PC-3 (cell line): Measurements from ENCODE around the gene CPS1. TPM values are rescaled to one million over a fixed set of nuclear protein-coding genes. Genes with fewer than 3 reads are reported as not detected.

ENCODE experiments used
- ATAC-seq: fragments of 200-7000 bp; cut with Tn5 transposase; 2 replicates; pipeline ENCODE4 v1.9.1; 2020; ENCODE audit warnings: mild to moderate bottlenecking, moderate library complexity
- BruUV-seq: library from RNA; stranded (reverse); fragments of 400-500 nt; replicated peaks from 2 replicates; lab custom pipeline; 2021; lab: Mats Ljungman, UMichigan
- CTCF ChIA-PET: fragments of 300-600 bp; sonication (Branson Sonifier 250); formaldehyde crosslinking; loops from one replicate; lab custom pipeline; 2022; ENCODE audit warnings: antibody characterized with exemption; lab: Charles Lee
- POLR2A ChIA-PET: fragments of 300-600 bp; sonication (Branson Sonifier 250); formaldehyde crosslinking; loops from one replicate; lab custom pipeline; 2022; ENCODE audit warnings: antibody characterized with exemption; ENCODE audit not compliant: unreplicated experiment; lab: Charles Lee
- DNase-seq: peaks from one replicate; pipeline ENCODE4 v3.0.0-alpha.2; 2015
- H2AFZ ChIP-seq: fragments of 300-600 bp; sonication (generic); 2 replicates; pipeline ENCODE4 v1.6.0; 2016; ENCODE audit warnings: antibody characterized with exemption, low read length
- H3F3A ChIP-seq: fragments of 300-600 bp; sonication (generic); one replicate; pipeline ENCODE4 v1.6.0; 2017; ENCODE audit warnings: antibody characterized with exemption, low read length, control low read depth, mild to moderate bottlenecking; ENCODE audit not compliant: unreplicated experiment
- H3K27ac ChIP-seq: fragments of 300-600 bp; sonication (generic); 2 replicates; pipeline ENCODE4 v1.5.1; 2016; ENCODE audit warnings: mild to moderate bottlenecking, low read length
- H3K27me3 ChIP-seq: fragments of 300-600 bp; sonication (generic); 2 replicates; pipeline ENCODE4 v1.6.1; 2016; ENCODE audit warnings: low read length, mixed read lengths
- H3K36me3 ChIP-seq: fragments of 300-600 bp; sonication (generic); 2 replicates; pipeline ENCODE4 v1.6.1; 2016; ENCODE audit warnings: low read depth, mixed run types, low read length, mixed read lengths
- H3K4me1 ChIP-seq: fragments of 300-600 bp; sonication (generic); 2 replicates; pipeline ENCODE4 v1.5.1; 2016; ENCODE audit warnings: low read length; ENCODE audit not compliant: insufficient read depth
- H3K4me2 ChIP-seq: fragments of 300-600 bp; sonication (generic); 2 replicates; pipeline ENCODE4 v1.6.0; 2016; ENCODE audit warnings: low read length
- H3K4me3 ChIP-seq: fragments of 300-600 bp; sonication (generic); 2 replicates; pipeline ENCODE4 v1.5.1; 2016; ENCODE audit warnings: mild to moderate bottlenecking, low read length, mixed read lengths
- H3K79me2 ChIP-seq: fragments of 300-600 bp; sonication (generic); 2 replicates; pipeline ENCODE4 v1.6.1; 2017; ENCODE audit warnings: low read length, mixed read lengths
- H3K9ac ChIP-seq: fragments of 300-600 bp; sonication (generic); 2 replicates; pipeline ENCODE4 v1.6.0; 2016; ENCODE audit warnings: mild to moderate bottlenecking, low read length
- H3K9me2 ChIP-seq: fragments of 300-600 bp; sonication (generic); replicated peaks from 2 replicates; pipeline ENCODE4 v1.6.1; 2016; ENCODE audit warnings: mixed run types, low read length, mixed read lengths
- H3K9me3 ChIP-seq: fragments of 300-600 bp; sonication (generic); 2 replicates; pipeline ENCODE4 v1.6.1; 2016; ENCODE audit warnings: low read length, mixed read lengths
- H4K20me1 ChIP-seq: fragments of 300-600 bp; sonication (generic); 2 replicates; pipeline ENCODE4 v1.6.1; 2016; ENCODE audit warnings: low read length, mixed read lengths
- CTCF ChIP-seq: fragments of 300-600 bp; sonication (generic); conservative IDR thresholded peaks from 2 replicates; pipeline ENCODE4 v1.5.1; 2017; ENCODE audit warnings: antibody characterized with exemption, low read depth, mild to moderate bottlenecking, low read length
- EZH2 ChIP-seq: fragments of 300-600 bp; sonication (generic); IDR thresholded peaks from one replicate; pipeline ENCODE4 v1.6.1; 2017; ENCODE audit warnings: antibody characterized with exemption, mild to moderate bottlenecking, low read length; ENCODE audit not compliant: unreplicated experiment
- EZH2phosphoT487 ChIP-seq: fragments of 300-600 bp; sonication (generic); IDR thresholded peaks from 2 replicates; pipeline ENCODE4 v1.6.1; 2018; ENCODE audit warnings: mild to moderate bottlenecking, antibody characterized with exemption, low read length, borderline replicate concordance
- intact Hi-C: fragments of 100-400 bp; cut with micrococcal nuclease; formaldehyde crosslinking; loops from 2 replicates; pipeline ENCODE4 v1.9.0; 2023
- total RNA-seq: library from RNA; depleted of rRNA; stranded (reverse); fragments of >200 nt; gene quantifications from 2 replicates; pipeline ENCODE4 v1.2.3, GENCODE V29; 2014

CPS1 gene
- total RNA-seq, 1 experiment from 2014 or later = 17.7 TPM

- CTCF ChIA-PET = no interaction called here
- BruUV-seq = no TSS peak
These were observed 35.3 kb downstream of the CPS1 start for GRCh38 chr2:210591663-210592062.

GRCh38 chr2:210592726-210593125 is 36.3 kb downstream of the CPS1 start:
- H3K27ac ChIP-seq = no peak overlapping the region
- intact Hi-C loops = no loop called here
- TF ChIP-seq EZH2phosphoT487 = no peak
- TF ChIP-seq CTCF = no peak
- no peak for TF ChIP-seq EZH2
- no peak overlapping the region for H3K4me2 ChIP-seq
- ATAC-seq (no peak), DNase-seq (no peak)
- no peak overlapping the region for H3K9ac ChIP-seq
- no peaks in the 10 kb centered on the region for H3K36me3 ChIP-seq
- H2AFZ ChIP-seq = no peak overlapping the region
- no peaks in the 10 kb centered on the region for H3K9me2 ChIP-seq
- H3K4me3 ChIP-seq = no peak overlapping the region
- no TSS peak for BruUV-seq
- no peaks in the 10 kb centered on the region for H3K27me3 ChIP-seq
- POLR2A ChIA-PET = no interaction called here
- H3K9me3 ChIP-seq = no peaks in the 10 kb centered on the region
- no peaks in the 10 kb centered on the region for H3F3A ChIP-seq
- CTCF ChIA-PET = no interaction called here
- no peaks in the 10 kb centered on the region for H4K20me1 ChIP-seq
- no peaks in the 10 kb centered on the region for H3K4me1 ChIP-seq
- H3K79me2 ChIP-seq = no peaks in the 10 kb centered on the region

More at GRCh38 chr2:210591663-210592062, 35.3 kb downstream of the CPS1 start:
- intact Hi-C loops = no loop called here
- H3K27me3 ChIP-seq = no peaks in the 10 kb centered on the region
- H3F3A ChIP-seq = no peaks in the 10 kb centered on the region
- DNase-seq (no peak), ATAC-seq (no peak)
- H3K9ac ChIP-seq = no peak overlapping the region
- no peaks in the 10 kb centered on the region for H3K4me1 ChIP-seq
- H3K36me3 ChIP-seq = no peaks in the 10 kb centered on the region
- POLR2A ChIA-PET = no interaction called here
- H3K4me3 ChIP-seq = no peak overlapping the region
- H3K4me2 ChIP-seq = no peak overlapping the region
- no peak overlapping the region for H3K27ac ChIP-seq
- H3K9me3 ChIP-seq = no peaks in the 10 kb centered on the region
- H3K79me2 ChIP-seq = no peaks in the 10 kb centered on the region
- H3K9me2 ChIP-seq = no peaks in the 10 kb centered on the region
- no peak overlapping the region for H2AFZ ChIP-seq
- TF ChIP-seq EZH2 (no peak), CTCF (no peak), EZH2phosphoT487 (no peak)
- no peaks in the 10 kb centered on the region for H4K20me1 ChIP-seq

GRCh38 chr2:210593166-210593565 is 36.8 kb downstream of the CPS1 start:
- no peak overlapping the region for H3K4me3 ChIP-seq
- H3K79me2 ChIP-seq = no peaks in the 10 kb centered on the region
- TF ChIP-seq EZH2 (no peak), EZH2phosphoT487 (no peak), CTCF (no peak)
- H3K9me3 ChIP-seq = no peaks in the 10 kb centered on the region
- no peak overlapping the region for H3K4me2 ChIP-seq
- no peaks in the 10 kb centered on the region for H3K4me1 ChIP-seq
- H3K9ac ChIP-seq = no peak overlapping the region
- ChIA-PET CTCF (no interaction called here), POLR2A (no interaction called here)
- H3K9me2 ChIP-seq = no peaks in the 10 kb centered on the region
- H3K27me3 ChIP-seq = no peaks in the 10 kb centered on the region
- H4K20me1 ChIP-seq = no peaks in the 10 kb centered on the region
- DNase-seq (no peak), ATAC-seq (no peak)
- H3K27ac ChIP-seq = no peak overlapping the region
- H3K36me3 ChIP-seq = no peaks in the 10 kb centered on the region
- intact Hi-C loops = no loop called here
- no peak overlapping the region for H2AFZ ChIP-seq
- no peaks in the 10 kb centered on the region for H3F3A ChIP-seq
- BruUV-seq = no TSS peak
